ENCODE data around the gene ZNF467. TPM values are rescaled to one million over a fixed set of nuclear protein-coding genes. Genes with fewer than 3 reads are reported as not detected.

ZNF467 gene
- total RNA-seq, 1 donor from 2014 or later: not detected

DNA sequence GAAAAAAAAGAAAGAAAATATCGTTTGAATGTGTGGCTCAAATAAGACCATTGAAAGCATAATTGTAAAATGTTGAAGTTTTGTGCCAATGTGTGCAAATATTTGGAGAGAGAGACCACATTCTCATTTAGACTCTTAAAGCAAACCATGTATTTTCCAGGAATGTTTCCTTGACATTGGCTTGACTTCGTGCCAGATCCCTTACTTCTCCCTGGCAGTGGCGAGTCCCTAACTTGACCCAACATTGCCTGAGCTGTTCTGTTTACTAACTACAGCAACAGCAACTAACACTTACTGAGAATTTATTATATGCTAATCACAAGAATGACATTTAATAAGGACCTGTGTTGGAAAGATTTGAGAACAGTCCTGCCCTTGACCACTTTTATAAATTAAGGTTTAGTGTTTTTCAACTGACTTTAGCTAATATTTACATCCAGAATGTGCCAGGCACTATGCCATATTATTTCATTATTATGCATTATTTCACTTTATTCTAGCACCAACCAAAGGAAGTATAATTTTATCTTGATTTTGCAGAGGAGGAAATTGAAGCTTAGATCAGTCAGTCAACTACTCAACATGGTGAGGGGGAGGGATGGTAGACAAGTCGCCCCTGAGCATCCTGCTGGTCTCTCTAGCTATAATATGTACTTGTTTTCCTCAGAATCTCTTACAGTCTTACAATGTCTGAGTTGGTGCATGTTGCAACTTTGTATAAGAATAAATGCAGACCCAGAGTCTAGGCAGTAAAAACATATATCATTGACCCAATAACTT is 29.7 kb downstream of the ZNF467 start:
- no peak overlapping the region for H3K4me3 ChIP-seq (ENCODE audit: low read depth, low read length)
- DNase-seq (ENCODE audit: low read depth): no peak
- no peaks in the 10 kb centered on the region for H3K27me3 ChIP-seq (ENCODE audit: control insufficient read depth, insufficient read depth, low read length)
- TF ChIP-seq, protein P1, sequence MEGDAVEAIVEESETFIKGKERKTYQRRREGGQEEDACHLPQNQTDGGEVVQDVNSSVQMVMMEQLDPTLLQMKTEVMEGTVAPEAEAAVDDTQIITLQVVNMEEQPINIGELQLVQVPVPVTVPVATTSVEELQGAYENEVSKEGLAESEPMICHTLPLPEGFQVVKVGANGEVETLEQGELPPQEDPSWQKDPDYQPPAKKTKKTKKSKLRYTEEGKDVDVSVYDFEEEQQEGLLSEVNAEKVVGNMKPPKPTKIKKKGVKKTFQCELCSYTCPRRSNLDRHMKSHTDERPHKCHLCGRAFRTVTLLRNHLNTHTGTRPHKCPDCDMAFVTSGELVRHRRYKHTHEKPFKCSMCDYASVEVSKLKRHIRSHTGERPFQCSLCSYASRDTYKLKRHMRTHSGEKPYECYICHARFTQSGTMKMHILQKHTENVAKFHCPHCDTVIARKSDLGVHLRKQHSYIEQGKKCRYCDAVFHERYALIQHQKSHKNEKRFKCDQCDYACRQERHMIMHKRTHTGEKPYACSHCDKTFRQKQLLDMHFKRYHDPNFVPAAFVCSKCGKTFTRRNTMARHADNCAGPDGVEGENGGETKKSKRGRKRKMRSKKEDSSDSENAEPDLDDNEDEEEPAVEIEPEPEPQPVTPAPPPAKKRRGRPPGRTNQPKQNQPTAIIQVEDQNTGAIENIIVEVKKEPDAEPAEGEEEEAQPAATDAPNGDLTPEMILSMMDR (IDR thresholded peaks at IDR 0.05; ENCODE audit: insufficient read depth, low read length, poor library complexity, severe bottlenecking): no peak
- H3K36me3 ChIP-seq (ENCODE audit: control insufficient read depth, insufficient read depth, low read length): no peaks in the 10 kb centered on the region

DNA sequence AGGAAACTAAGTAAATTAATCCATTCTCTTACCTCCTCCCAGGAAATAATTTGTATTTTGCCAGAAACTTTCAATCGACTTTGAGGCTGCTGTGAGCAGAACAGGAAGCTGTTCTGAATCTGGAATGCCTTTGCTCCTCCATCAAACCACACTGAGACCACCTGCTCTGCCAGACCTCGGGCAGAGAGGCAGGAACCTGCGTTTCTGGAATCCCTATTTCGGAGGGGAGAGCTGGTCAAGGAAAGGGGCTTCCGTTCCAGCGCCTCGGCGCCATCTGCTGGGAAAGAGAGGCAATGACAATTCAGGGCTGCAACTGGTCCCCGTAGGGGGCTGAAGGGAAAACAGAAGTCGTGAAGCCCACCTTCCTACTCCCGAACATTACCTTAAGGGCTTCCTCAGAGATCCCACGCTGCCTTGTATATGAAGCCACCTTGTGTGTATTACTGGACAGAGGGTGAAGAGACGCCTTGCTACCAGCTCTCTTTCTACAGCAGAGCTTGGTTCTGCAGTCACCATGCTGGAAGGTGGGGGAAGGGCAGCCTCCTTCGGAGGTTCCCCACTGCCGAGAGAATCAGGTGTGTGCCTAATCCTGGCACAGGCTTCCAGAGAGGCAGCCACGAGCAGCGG is 31.2 kb downstream of the ZNF467 start:
- no peaks in the 10 kb centered on the region for H3K36me3 ChIP-seq (ENCODE audit: control insufficient read depth, insufficient read depth, low read length)
- peak; percentile 16 for DNase-seq (ENCODE audit: low read depth)
- H3K27me3 ChIP-seq (ENCODE audit: control insufficient read depth, insufficient read depth, low read length): no peaks in the 10 kb centered on the region
- H3K4me3 ChIP-seq (ENCODE audit: low read depth, low read length): no peak overlapping the region
- TF ChIP-seq, protein P1 (IDR thresholded peaks at IDR 0.05; ENCODE audit: insufficient read depth, low read length, poor library complexity, severe bottlenecking): peak; percentile 95

DNA sequence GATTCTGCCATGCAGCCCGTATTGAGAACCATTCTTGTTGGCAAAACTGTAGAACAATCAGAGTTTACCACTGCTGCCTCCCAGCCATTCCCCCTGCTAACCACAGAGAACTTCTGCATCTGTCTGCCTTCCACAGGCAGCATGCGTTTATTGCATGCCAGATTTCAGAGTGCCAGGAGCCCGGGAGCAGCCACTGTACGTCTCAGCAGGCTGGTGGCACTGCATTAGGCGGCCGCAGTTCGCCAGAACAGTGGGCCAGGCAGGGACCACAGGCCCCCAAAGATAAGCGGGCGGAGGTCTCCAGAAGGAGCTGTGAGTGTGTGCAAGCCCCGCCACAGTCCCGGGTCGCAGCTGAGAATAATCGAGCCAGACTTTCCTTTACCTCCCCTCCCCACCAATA is 31.8 kb downstream of the ZNF467 start:
- Histone ChIP-seq H3K4me3 (ENCODE audit: low read depth, low read length) (no peak overlapping the region), H3K27me3 (ENCODE audit: control insufficient read depth, insufficient read depth, low read length) (peaks cover 2% of the 10 kb centered on the region), H3K36me3 (ENCODE audit: control insufficient read depth, insufficient read depth, low read length) (no peaks in the 10 kb centered on the region)
- no peak for DNase-seq (ENCODE audit: low read depth)
- TF ChIP-seq, protein P1 (IDR thresholded peaks at IDR 0.05; ENCODE audit: insufficient read depth, low read length, poor library complexity, severe bottlenecking): no peak

DNA sequence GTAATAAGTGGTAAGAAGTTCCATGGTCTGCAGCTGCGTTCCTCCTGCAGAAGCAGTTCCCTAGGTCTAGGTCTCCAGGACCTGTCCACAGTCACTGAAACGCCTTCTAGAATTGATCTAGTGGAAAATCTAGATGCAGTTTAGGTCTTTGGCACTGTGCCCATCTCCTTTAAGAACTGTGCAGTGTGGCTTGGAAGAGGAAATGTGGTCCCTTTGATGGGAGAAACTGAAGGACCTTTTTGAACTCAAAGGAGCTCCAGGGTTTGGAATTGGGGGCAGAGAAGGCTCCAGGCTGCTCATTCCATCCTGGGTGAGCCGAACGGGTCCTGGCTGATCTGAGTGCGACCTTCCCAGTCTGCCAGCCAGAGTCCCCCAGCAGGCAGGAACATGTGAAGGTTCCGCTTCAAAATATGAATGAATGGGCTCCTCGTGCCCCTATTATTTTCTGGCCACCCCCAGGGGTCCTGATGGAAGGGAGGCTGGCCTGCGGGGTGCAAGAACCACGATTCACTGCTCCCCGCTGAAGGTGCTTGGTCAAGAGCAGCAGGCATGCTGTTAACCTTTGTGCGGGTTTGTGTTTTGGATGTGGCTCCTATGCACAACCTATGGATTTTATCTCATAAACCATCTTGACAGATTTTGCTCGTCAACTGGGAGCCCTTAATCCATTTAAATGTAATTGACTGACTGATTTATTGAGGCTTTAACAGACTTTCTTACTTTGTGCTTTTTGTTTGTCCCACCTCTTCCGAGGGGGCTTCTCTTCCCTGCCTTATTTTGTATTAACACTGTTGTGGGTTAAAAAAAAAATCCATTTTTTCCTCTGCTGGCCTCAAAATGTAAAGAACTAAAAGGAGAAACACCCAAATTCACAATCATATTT is 36.7 kb downstream of the ZNF467 start:
- H3K36me3 ChIP-seq (ENCODE audit: control insufficient read depth, insufficient read depth, low read length): no peaks in the 10 kb centered on the region

DNA sequence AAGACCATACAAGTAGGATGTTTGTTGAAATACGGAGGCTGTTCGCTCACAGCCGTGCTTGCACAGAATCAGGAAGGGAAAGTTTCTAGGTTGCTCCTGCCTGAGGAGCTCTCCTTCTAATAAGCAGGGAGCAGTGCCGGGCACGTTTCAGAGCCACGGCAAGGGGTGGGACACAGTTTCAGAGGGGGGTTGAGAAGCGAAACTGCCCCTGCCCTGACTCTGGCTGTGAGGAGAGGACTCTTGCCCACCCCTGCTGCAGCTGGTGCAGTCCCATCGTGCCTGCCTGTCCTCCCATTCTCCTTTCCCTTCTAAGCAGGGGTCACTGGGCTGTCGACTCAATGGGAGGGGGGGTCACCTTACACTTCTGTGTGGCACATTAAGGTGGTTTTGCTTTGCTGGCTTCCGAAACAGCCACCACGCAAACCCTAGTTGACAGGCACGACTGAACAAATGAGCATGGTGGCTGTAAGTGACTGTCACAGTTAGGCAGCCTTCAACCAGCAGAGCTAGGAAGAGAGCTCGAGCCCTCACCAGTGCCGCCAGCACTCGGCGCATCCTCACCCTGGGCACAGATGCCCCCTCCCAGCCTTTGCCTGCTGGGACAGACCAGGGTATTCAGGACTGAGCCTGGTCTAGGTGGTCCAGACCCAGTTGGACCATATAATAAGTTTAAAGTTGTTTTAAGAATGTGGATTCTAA is 37.5 kb downstream of the ZNF467 start:
- peaks cover 15% of the 10 kb centered on the region for H3K27me3 ChIP-seq (ENCODE audit: control insufficient read depth, insufficient read depth, low read length)
- H3K36me3 ChIP-seq (ENCODE audit: control insufficient read depth, insufficient read depth, low read length): no peaks in the 10 kb centered on the region
- TF ChIP-seq, protein P1 (IDR thresholded peaks at IDR 0.05; ENCODE audit: insufficient read depth, low read length, poor library complexity, severe bottlenecking): no peak
- no peak for DNase-seq (ENCODE audit: low read depth)
- H3K4me3 ChIP-seq (ENCODE audit: low read depth, low read length): no peak overlapping the region

More for the DNA sequence above, 36.7 kb downstream of the ZNF467 start:
- TF ChIP-seq, protein P1 (IDR thresholded peaks at IDR 0.05; ENCODE audit: insufficient read depth, low read length, poor library complexity, severe bottlenecking): no peak
- Histone ChIP-seq H3K4me3 (ENCODE audit: low read depth, low read length) (no peak overlapping the region), H3K27me3 (ENCODE audit: control insufficient read depth, insufficient read depth, low read length) (peaks cover 15% of the 10 kb centered on the region)
- no peak for DNase-seq (ENCODE audit: low read depth)
